Left colon (tissue), 2 donors: ENCODE data around the gene PCDH12. TPM values are rescaled to one million over a fixed set of nuclear protein-coding genes. Genes with fewer than 3 reads are reported as not detected.

Experiments used
- total RNA-seq, 2 donors: library from RNA; stranded (reverse); fragmentation: NEBNext Ultra II Directional; extraction: Animal tissue kit (Norgen Biotek cat#: 25700); gene quantifications; one replicate each; pipeline ENCODE4 v1.2.1, GENCODE V29; 2021
- donor health status: DM: no; HTN: no; CAD: no.
- donor health status: DM: yes; HTN: yes; CAD: no.

Gene PCDH12
- total RNA-seq, 2 donors from 2014 or later, result 0.95 to 2.1 TPM

Other genes with a start within 250 kb of the PCDH12 start
- 100 to 1,000 TPM; 133 to 147 TPM for gene PCDH1, start 79.8 kb downstream of the PCDH12 start, total RNA-seq
- gene DELE1, start 34.3 kb downstream of the PCDH12 start, total RNA-seq, result 10 to 100 TPM; 77.8 to 99.1 TPM
- gene RNF14, start 10.9 kb upstream of the PCDH12 start, total RNA-seq, result 10 to 100 TPM; 69.3 to 72.0 TPM
- 10 to 100 TPM; 15.0 to 16.6 TPM for gene GNPDA1, start 54.8 kb upstream of the PCDH12 start, total RNA-seq
- gene NDFIP1, start 150.6 kb upstream of the PCDH12 start, total RNA-seq, result 10 to 100 TPM; 54.8 to 57.8 TPM